OCI-LY3 (cell line): ENCODE results near the gene PML.

Experiments
- H2AFZ ChIP-seq: fragments of 200-600, 300-600 bp; shearing (Covaris generic); 2 replicates; pipeline ENCODE4 v1.6.0; 2014; ENCODE audit warnings: antibody characterized with exemption, low read depth, low read length
- H3K27ac ChIP-seq: fragments of 200-600, 300-600 bp; sonication (generic); 2 replicates; pipeline ENCODE4 v1.5.1; 2014; ENCODE audit warnings: mild to moderate bottlenecking, low read length, moderate library complexity, mixed read lengths
- H3K27me3 ChIP-seq: fragments of 200-600, 300-600 bp; sonication (generic); 2 replicates; pipeline ENCODE4 v1.6.1; 2014; ENCODE audit warnings: low read depth, low read length, mixed read lengths
- H3K36me3 ChIP-seq: fragments of 200-600, 300-600 bp; sonication (generic); replicated peaks from 2 replicates; pipeline ENCODE3; 2014; ENCODE audit warnings: low read depth, low read length, mixed read lengths
- H3K4me1 ChIP-seq: fragments of 300-600, 200-600 bp; sonication (generic); 2 replicates; pipeline ENCODE4 v1.6.1; 2014; ENCODE audit warnings: low read length, mixed read lengths
- H3K4me2 ChIP-seq: fragments of 200-600, 300-600 bp; sonication (generic); 2 replicates; pipeline ENCODE4 v1.6.1; 2014; ENCODE audit warnings: low read length, mixed read lengths
- H3K4me3 ChIP-seq: fragments of 300-600, 200-600 bp; sonication (generic); 2 replicates; pipeline ENCODE4 v1.5.1; 2014; ENCODE audit warnings: antibody characterized with exemption, mild to moderate bottlenecking, low read length, moderate library complexity
- H3K79me2 ChIP-seq: fragments of 300-600, 200-600 bp; shearing (Covaris generic); 2 replicates; pipeline ENCODE4 v1.6.1; 2014; ENCODE audit warnings: mild to moderate bottlenecking, low read length, mixed read lengths
- H3K9ac ChIP-seq: fragments of 300-600, 200-600 bp; shearing (Covaris generic); 2 replicates; pipeline ENCODE4 v1.6.0; 2014; ENCODE audit warnings: mild to moderate bottlenecking, low read length, moderate library complexity
- H3K9me3 ChIP-seq: fragments of 200-600, 300-600 bp; shearing (Covaris generic); 2 replicates; pipeline ENCODE4 v1.6.1; 2014; ENCODE audit warnings: low read length, mixed read lengths; ENCODE audit not compliant: insufficient read depth
- H4K20me1 ChIP-seq: fragments of 200-600, 300-600 bp; sonication (generic); 2 replicates; pipeline ENCODE4 v1.6.1; 2016; ENCODE audit warnings: low read length, mixed read lengths; ENCODE audit not compliant: insufficient read depth
- EZH2phosphoT487 ChIP-seq: fragments of 200-600 bp; shearing (Covaris generic); IDR thresholded peaks from 2 replicates; pipeline ENCODE4 v1.6.1; 2018; ENCODE audit warnings: antibody characterized with exemption, mixed run types, low read depth
- TF ChIP-seq, protein P1 (sequence below): fragments of 200-600, 300-600 bp; sonication (generic); IDR thresholded peaks from 2 replicates; pipeline ENCODE4 v1.5.1; 2014; ENCODE audit warnings: antibody characterized with exemption, low read length, low read depth

The PML gene

DNA sequence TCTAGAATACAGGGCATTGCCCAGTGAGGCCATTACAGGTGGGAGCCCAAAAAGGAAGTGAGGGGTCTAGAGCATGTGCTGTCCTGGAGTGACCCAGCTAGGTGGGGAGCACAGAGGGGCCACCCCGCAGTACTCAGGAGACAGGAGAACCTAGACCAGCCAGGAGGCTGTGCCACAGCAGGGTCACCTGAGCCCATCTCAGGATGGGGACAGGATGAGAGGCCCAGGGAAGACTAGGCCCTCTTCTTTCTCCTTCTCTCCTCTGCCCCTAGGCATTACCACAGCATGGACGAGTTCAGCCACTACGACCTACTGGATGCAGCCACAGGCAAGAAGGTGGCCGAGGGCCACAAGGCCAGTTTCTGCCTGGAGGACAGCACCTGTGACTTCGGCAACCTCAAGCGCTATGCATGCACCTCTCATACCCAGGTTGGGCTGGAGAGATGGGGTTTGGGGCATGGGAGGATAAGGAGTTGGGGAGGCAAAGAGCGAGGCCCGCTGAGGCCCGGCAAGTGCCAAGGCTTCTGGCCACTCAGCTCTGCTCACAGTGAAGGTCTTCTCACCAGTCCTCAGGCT, 47.6 kb upstream of the PML start:
- no peak overlapping the region for H2AFZ ChIP-seq

DNA sequence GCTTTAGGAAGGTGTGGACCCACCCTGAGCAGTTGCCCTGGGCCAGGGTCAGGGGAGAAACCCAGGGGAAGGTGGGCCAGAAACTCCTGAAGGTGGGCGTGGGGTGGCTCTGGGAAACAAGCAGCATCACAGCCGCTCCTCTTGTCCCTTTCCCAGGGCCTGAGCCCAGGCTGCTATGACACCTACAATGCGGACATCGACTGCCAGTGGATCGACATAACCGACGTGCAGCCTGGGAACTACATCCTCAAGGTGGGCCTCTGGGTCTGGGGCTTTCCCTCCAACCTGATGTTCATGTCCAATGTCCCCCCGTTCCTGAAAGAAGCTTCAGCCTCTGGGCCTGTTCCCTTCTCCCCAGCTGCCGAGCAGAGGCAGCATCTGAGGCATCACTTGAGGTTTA, 46.9 kb upstream of the PML start:
- Histone ChIP-seq H3K4me1 (peaks cover 19% of the 10 kb centered on the region), H3K36me3 (no peaks in the 10 kb centered on the region), H3K27me3 (0 out of 2 replicates have a peak, but pooled peaks cover 6% of the 10 kb centered on the region), H4K20me1 (no peaks in the 10 kb centered on the region), H3K79me2 (no peaks in the 10 kb centered on the region), H3K9ac (no peak overlapping the region), H3K9me3 (no peaks in the 10 kb centered on the region), H3K4me3 (no peak overlapping the region), H3K27ac (no peak overlapping the region), H2AFZ (no peak overlapping the region), H3K4me2 (no peak overlapping the region)
- TF ChIP-seq, protein P1, sequence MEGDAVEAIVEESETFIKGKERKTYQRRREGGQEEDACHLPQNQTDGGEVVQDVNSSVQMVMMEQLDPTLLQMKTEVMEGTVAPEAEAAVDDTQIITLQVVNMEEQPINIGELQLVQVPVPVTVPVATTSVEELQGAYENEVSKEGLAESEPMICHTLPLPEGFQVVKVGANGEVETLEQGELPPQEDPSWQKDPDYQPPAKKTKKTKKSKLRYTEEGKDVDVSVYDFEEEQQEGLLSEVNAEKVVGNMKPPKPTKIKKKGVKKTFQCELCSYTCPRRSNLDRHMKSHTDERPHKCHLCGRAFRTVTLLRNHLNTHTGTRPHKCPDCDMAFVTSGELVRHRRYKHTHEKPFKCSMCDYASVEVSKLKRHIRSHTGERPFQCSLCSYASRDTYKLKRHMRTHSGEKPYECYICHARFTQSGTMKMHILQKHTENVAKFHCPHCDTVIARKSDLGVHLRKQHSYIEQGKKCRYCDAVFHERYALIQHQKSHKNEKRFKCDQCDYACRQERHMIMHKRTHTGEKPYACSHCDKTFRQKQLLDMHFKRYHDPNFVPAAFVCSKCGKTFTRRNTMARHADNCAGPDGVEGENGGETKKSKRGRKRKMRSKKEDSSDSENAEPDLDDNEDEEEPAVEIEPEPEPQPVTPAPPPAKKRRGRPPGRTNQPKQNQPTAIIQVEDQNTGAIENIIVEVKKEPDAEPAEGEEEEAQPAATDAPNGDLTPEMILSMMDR = no peak
- no peak for TF ChIP-seq EZH2phosphoT487

More for the DNA sequence above, 47.6 kb upstream of the PML start:
- TF ChIP-seq, protein P1 = no peak
- TF ChIP-seq EZH2phosphoT487 = no peak
- H3K4me2 ChIP-seq = no peak overlapping the region
- H4K20me1 ChIP-seq = no peaks in the 10 kb centered on the region
- no peaks in the 10 kb centered on the region for H3K36me3 ChIP-seq
- H3K27ac ChIP-seq = no peak overlapping the region
- no peak overlapping the region for H3K4me3 ChIP-seq
- H3K4me1 ChIP-seq = peaks cover 16% of the 10 kb centered on the region
- no peak overlapping the region for H3K9ac ChIP-seq
- no peaks in the 10 kb centered on the region for H3K79me2 ChIP-seq
- no peaks in the 10 kb centered on the region for H3K9me3 ChIP-seq
- H3K27me3 ChIP-seq = 0 out of 2 replicates have a peak, but pooled peaks cover 6% of the 10 kb centered on the region

DNA sequence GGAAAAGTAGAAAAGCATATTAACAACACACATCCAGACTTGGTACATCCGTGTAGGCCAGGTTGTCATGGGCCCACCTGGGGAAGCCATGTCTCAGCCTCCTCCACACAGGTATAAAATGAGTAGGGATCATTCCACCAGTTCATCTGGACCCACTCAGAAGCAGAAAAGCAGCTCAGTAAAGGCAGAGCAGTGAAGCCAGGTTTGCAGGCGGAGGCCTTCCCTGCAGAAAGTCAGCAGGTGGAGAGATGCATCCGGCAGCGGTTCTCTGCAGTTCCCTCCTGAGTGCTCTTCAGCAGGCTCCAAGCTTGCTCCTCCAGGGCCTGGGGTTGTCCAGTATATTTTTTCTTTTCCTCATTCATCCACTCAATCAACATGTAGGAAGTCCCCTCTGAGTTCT, 46.1 kb upstream of the PML start:
- Histone ChIP-seq H3K4me1 (peaks cover 19% of the 10 kb centered on the region), H3K27me3 (no peaks in the 10 kb centered on the region), H3K9ac (no peak overlapping the region), H3K27ac (no peak overlapping the region), H4K20me1 (no peaks in the 10 kb centered on the region), H3K79me2 (no peaks in the 10 kb centered on the region), H3K4me2 (no peak overlapping the region), H3K36me3 (no peaks in the 10 kb centered on the region), H3K4me3 (no peak overlapping the region), H2AFZ (no peak overlapping the region), H3K9me3 (no peaks in the 10 kb centered on the region)
- TF ChIP-seq EZH2phosphoT487 = no peak
- TF ChIP-seq, protein P1 = no peak

DNA sequence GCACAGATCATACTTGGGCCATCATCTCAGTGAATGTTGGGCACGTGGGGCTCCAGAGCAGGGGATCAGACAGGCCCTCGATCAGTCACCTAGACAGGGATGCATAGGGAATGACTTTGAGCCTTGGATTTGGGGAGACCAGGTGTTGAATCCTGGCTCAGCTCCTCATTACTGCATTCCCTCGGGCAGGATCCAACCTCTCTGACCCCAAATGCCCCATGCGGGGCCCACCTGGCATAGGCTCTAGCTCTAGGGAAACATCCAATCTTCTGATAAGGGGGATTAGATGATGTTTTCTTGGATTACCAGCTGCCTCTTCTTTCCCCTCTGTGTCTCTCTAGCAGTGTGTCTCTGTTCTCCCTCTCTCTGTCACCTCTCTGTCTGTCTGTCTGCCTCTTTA, 45.5 kb upstream of the PML start:
- H3K4me1 ChIP-seq = peaks cover 19% of the 10 kb centered on the region
- H3K27me3 ChIP-seq = no peaks in the 10 kb centered on the region
- no peak overlapping the region for H3K4me2 ChIP-seq
- no peak for TF ChIP-seq EZH2phosphoT487
- TF ChIP-seq, protein P1 = no peak
- H3K36me3 ChIP-seq = no peaks in the 10 kb centered on the region
- H3K27ac ChIP-seq = no peak overlapping the region
- no peaks in the 10 kb centered on the region for H3K79me2 ChIP-seq
- H3K4me3 ChIP-seq = no peak overlapping the region
- H3K9ac ChIP-seq = no peak overlapping the region
- no peak overlapping the region for H2AFZ ChIP-seq
- no peaks in the 10 kb centered on the region for H3K9me3 ChIP-seq
- H4K20me1 ChIP-seq = no peaks in the 10 kb centered on the region
